ENCODE results near the gene OR2H2. TPM values are rescaled to one million over a fixed set of nuclear protein-coding genes. Genes with fewer than 3 reads are reported as not detected.

Gene OR2H2
- total RNA-seq (2022; extraction: Qiagen RNA extraction; ENCODE audit: low read depth) = not detected in 5 replicates

DNA sequence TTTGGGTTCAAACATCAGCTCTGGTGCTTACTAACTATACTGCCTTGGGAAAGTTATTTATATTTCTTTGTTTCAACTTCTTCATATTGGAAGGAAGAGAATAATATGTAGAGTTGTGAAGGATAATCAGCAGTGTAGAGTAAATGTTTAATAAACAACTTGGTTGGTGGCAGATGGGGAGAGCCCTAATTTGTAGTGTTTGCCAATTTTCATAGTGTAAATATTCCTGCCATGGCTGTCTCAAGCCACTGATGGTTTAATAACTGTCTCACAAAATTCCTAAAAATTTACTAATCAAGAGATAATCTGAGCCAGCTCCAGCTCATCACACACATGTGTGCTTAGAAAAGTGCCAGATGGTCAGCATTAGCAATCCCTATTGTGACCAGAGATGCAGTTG, at the start of gene OR2H2:
Gene OR2H2 (plus strand): TSS at position 301 of the 400 bp plus-strand sequence. CDS start 2,824 bp downstream, outside the sequence.

GRCh38 chr6:29559524-29560287, 25.2 kb upstream of the OR2H2 start, which contains the start of gene UBD:
UBD (minus strand) TSS chr6:29559732; CDS start chr6:29559701, 31 bp downstream.

GRCh38 chr6:29632789-29633533, 48.0 kb downstream of the OR2H2 start, which contains the start of gene GABBR1:
GABBR1 (minus strand) TSS chr6:29633183; CDS start chr6:29632385, 798 bp downstream.

Other genes starting within 250 kb of the OR2H2 start
- gene OR5V1, start 216.3 kb upstream of the OR2H2 start, total RNA-seq (2022; extraction: Qiagen RNA extraction; ENCODE audit: low read depth) = not detected in 5 replicates
- gene OR12D3, start 209.8 kb upstream of the OR2H2 start, total RNA-seq (2022; extraction: Qiagen RNA extraction; ENCODE audit: low read depth) = not detected in 5 replicates
- gene OR12D2, start 189.5 kb upstream of the OR2H2 start, total RNA-seq (2022; extraction: Qiagen RNA extraction; ENCODE audit: low read depth) = not detected in 5 replicates
- not detected in 5 replicates for gene OR12D1, start 170.2 kb upstream of the OR2H2 start, total RNA-seq (2022; extraction: Qiagen RNA extraction; ENCODE audit: low read depth)
- not detected in 5 replicates for gene OR10C1, start 145.8 kb upstream of the OR2H2 start, total RNA-seq (2022; extraction: Qiagen RNA extraction; ENCODE audit: low read depth)
- not detected in 5 replicates for gene OR11A1, start 128.1 kb upstream of the OR2H2 start, total RNA-seq (2022; extraction: Qiagen RNA extraction; ENCODE audit: low read depth)
- not detected in 5 replicates for gene OR2H1, start 128.0 kb upstream of the OR2H2 start, total RNA-seq (2022; extraction: Qiagen RNA extraction; ENCODE audit: low read depth)
- not detected in 5 replicates for gene MAS1L, start 97.2 kb upstream of the OR2H2 start, total RNA-seq (2022; extraction: Qiagen RNA extraction; ENCODE audit: low read depth)
- 0.40 to 0.96 TPM (median 0.87 TPM) in 5 replicates for gene UBD, start 25.4 kb upstream of the OR2H2 start, total RNA-seq (2022; extraction: Qiagen RNA extraction; ENCODE audit: low read depth)
- gene GABBR1, start 48.1 kb downstream of the OR2H2 start, total RNA-seq (2022; extraction: Qiagen RNA extraction; ENCODE audit: low read depth) = 3.9 to 6.6 TPM (median 5.7 TPM) in 5 replicates
- not detected in 5 replicates for gene MOG, start 72.0 kb downstream of the OR2H2 start, total RNA-seq (2022; extraction: Qiagen RNA extraction; ENCODE audit: low read depth)
- not detected in 5 replicates for gene ZFP57, start 96.0 kb downstream of the OR2H2 start, total RNA-seq (2022; extraction: Qiagen RNA extraction; ENCODE audit: low read depth)
- gene HLA-F, start 138.3 kb downstream of the OR2H2 start, total RNA-seq (2022; extraction: Qiagen RNA extraction; ENCODE audit: low read depth) = 3.9 to 5.1 TPM (median 4.4 TPM) in 5 replicates
- gene HLA-G, start 242.7 kb downstream of the OR2H2 start, total RNA-seq (2022; extraction: Qiagen RNA extraction; ENCODE audit: low read depth) = not detected in 5 replicates